ENCODE data around the gene TMEM94.
"Not testable (repeated sequence)": the region's sequence is repeated elsewhere in the genome, so short reads cannot be mapped to it uniquely, and the experiment has no call there.

The TMEM94 gene

DNA sequence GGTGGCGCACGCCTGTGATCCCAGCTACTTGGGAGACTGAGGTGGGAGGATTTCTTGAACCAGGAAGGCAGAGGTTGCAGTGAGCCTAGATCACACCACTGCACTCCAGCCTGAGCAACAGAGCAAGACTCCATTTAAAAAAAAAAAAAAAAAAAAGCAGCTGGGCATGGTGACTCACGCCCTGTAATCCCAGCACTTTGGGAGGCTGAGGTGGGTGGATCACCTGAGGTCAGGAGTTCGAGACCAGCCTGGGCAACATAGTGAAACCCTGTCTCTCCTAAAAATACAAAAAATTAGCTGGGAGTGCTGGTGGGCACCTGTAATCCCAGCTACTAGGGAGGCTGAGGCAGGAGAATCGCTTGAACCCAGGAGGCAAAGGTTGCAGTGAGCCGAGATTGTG, 10.5 kb upstream of the TMEM94 start:
- DNase-seq (ENCODE audit: low read depth) = not testable (repeated sequence)

- DNase-seq (ENCODE audit: low read depth) = no peak
These were observed 8.2 kb upstream of the TMEM94 start for GRCh38 chr17:75447951-75448856.

DNA sequence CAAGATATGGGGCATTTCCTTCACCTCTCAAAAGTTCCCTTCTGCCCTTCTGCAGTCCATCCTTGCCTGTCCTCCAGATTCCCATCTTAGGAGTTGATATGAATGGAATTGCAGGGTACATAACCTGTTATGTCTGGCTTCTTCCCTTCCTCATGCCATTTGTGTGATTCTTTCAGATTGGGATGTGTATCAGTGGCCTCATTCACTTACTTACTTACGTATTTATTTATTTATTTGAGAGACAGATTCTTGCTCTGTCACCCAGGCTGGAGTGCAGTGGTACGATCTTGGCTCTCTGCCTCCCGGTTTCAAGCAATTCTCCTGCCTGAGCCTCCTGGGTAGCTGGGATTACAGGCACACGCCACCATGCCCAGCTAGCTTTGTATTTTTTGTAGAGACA, 6.2 kb upstream of the TMEM94 start:
- no peak for DNase-seq (ENCODE audit: low read depth)

- no peak for DNase-seq (ENCODE audit: low read depth)
These were observed 2.2 kb upstream of the TMEM94 start for GRCh38 chr17:75454193-75454592.

DNA sequence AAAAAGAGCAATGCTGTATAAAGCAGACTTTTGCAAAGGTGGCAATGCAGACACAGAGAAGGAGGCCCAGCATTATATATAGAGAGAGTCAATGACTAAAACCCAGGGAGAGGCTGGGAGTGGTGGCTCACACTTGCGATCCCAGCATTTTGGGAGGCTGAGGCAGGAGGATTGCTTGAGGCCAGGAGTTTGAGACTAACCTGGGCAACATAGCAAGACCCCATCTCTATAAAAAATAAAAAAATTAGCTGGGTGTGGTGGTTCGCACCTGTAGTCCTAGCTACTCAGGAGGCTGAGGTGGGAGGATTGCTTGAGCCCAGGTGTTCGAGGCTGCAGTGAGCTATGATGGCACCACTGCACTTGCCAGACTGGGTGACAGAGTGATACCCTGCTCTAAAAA, 1.8 kb upstream of the TMEM94 start:
- not testable (repeated sequence) for DNase-seq (ENCODE audit: low read depth)

GRCh38 chr17:75456039-75456416, 407 bp upstream of the TMEM94 start:
- no peak for DNase-seq (ENCODE audit: low read depth)

GRCh38 chr17:75457047-75457654, 716 bp downstream of the TMEM94 start:
- DNase-seq (ENCODE audit: low read depth) = no peak

DNA sequence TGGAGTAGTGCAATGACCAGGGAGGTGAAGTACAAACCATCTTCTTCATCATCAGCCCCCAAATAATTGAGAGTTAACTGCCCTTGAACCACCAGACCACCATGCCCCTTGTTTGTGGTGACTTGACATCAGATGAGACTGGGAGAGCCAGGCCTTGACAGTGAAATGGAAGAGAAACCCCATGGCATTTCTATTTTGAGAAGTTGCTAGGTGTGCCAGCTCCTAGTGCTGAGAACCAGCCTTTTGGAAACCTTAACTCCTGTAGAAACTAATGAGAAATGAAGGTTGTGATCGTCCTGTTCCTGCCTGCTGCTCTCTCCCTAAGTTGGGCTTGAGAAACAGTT, 2.8 kb downstream of the TMEM94 start:
- no peak for DNase-seq (ENCODE audit: low read depth)

DNA sequence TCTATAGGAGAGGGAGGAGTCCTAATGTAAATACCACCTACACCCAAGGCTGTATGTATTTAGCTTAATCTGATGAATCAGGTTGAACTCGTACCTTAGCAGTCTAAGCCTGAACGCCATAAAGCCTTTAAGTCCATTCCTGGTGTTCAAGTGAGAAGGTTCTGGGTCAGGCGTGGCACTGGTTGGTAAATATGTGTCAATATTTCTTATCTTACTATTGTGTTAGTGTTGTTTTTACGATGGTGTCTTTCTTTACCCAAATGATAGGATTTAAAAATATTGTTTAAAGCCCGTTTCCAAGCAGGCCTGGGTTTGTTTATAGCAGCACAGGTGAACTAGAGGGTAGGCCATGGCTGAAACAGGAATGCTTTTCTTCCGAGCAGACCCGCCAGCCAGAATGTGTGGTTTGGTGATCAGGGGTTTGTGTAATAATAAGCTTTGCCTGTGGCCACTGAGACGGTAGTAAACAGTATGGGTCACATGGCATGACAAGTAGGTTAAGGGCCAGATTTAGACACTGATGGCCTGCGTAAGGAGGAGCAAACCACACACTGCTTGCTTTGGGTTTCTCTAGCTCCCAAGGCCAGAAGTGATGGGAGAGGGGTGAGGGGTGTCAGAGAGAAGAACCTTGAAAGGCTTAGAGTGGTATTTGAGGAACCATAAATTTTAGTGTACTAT, 3.3 kb downstream of the TMEM94 start:
- no peak for DNase-seq (ENCODE audit: low read depth)

DNA sequence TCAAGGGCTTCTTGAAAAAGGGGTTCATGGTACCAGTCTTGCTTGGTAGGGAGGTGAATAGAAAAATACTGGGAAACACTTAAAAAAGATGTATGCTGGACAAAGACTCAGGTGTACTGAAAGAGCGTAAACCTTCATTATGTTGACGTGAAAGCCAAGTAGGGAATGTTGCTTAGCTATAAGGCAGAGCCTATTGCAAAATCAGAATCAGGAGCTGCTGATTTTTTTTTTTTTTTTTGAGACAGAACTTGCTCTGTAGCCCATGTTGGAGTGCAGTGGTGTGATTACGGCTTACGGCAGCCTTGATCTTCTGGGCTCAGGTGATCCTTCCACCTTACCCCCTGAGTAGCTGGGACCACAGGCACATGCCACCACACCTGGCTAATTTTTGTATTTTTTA, 3.9 kb downstream of the TMEM94 start:
- no peak for DNase-seq (ENCODE audit: low read depth)

GRCh38 chr17:75463603-75464002, 7.2 kb downstream of the TMEM94 start:
- no peak for DNase-seq (ENCODE audit: low read depth)

GRCh38 chr17:75465039-75465438, 8.6 kb downstream of the TMEM94 start:
- DNase-seq (ENCODE audit: low read depth) = no peak

- no peak for DNase-seq (ENCODE audit: low read depth)
These were observed 11.9 kb downstream of the TMEM94 start for GRCh38 chr17:75468291-75468754.

DNA sequence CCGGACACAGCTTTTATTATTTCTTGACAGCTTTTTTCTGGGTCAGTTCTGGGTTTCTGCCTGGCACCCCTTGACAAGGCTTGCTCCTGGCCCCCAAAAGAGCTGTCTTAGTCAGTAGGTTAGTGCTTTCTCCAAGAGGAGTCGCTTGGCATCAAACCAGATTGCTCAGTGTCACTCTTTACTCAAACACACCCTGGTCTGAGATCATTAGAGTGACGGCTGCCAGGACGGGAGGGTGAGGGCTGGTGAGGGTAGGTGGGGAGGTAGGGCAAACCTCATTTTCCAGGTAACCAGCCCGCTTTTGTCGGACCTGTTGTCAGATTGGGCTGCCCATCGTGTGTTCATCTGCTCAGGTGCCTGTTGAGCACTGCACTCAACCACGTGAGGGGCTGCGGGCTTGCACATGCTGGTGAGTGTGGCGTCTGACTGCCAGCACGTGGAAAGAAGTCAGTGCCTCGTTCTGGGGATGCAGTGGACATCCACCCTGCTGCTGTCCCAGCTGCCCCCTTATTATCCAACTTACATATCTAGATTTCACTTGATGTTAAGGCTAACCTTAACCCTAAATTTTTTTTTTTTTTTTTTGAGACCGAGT, 12.4 kb downstream of the TMEM94 start:
- DNase-seq (ENCODE audit: low read depth) = no peak

GRCh38 chr17:75471207-75471606, 14.8 kb downstream of the TMEM94 start:
- DNase-seq (ENCODE audit: low read depth) = no peak

DNA sequence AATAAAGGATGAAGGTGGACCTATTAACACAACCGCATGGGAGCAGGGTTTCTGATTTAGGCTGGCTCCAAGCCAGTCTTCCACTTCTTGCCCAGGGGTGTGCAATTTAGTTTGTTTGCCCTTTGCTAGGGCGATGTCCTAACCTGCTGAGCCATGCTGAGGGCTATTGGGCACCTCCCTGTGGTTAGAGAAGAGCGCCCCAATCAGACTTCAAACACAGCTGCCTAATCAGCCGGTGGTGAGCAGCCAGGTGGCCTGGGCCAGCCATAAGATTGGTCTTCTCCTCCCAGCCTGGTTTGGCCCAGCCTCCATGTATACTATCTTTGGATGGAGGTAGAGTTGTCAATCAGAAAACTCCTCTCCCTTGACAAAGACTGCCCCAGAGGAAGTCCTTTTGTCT, 15.7 kb downstream of the TMEM94 start:
- no peak for DNase-seq (ENCODE audit: low read depth)

GRCh38 chr17:75473246-75473645, 16.8 kb downstream of the TMEM94 start:
- DNase-seq (ENCODE audit: low read depth) = no peak

DNA sequence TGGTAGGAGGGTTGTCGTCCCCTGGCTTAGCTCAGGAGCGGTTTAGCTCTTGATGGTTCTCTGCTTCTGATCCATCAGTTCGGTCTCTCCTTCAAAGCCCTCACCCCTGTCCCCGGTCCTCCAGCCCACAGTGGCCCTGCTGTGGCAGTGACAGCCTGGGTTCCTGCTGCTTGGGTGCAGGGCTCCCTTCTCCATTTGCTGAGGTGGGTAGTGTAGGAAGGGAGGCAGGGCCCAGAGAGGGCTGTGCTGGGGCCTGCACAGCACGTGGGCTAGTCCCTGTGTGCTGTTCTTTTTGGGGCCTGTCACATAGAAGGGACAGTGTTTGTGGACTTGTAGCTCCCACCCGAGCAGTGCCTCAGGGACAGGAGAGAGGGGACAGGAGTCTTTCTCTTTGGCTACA, 18.3 kb downstream of the TMEM94 start:
- no peak for DNase-seq (ENCODE audit: low read depth)

DNA sequence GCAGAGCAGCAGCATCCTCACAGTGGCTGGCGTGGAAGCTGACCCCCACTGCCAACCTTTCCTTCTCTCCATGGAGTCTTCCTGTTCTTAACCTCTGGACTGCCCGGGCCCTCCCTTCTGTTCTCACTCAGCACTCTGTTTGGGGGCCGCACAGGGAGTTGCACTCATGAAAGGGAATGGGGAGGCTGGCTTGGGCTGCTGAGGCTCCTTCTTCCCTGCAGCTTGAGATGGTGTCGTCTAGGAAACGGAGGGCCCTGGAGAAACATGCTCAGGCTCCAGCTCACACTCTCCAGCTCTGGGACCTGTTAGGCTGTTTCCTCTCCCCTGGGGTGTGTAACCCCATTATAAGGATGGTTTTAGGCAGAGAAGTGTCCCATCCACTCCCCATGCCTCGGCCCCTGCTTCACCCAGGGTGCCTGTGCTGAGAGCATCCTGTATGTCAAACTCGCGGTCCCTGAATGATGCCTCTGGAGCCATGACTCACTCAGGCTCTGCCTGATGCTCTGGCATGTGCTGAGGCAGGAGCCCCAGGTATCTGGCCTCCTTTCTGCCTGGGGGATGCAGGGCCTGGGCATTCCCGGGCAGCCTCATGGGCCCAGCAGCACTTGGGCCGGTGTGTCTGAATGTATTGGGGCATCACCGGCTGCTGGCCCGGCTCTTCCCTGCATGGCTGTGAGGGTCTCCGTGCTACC, 18.9 kb downstream of the TMEM94 start:
- no peak for DNase-seq (ENCODE audit: low read depth)

- no peak for DNase-seq (ENCODE audit: low read depth)
These were observed 19.4 kb downstream of the TMEM94 start for GRCh38 chr17:75475851-75476250.

GRCh38 chr17:75476271-75476671, 19.8 kb downstream of the TMEM94 start:
- no peak for DNase-seq (ENCODE audit: low read depth)
